IPS-15b (cell line): Measurements from ENCODE around the gene CALR3.

Experiments used
- H3K27me3 ChIP-seq: one replicate; pipeline ENCODE4 v1.6.1; 2013; ENCODE audit warnings: low read length; ENCODE audit not compliant: control insufficient read depth, insufficient read depth
- H3K36me3 ChIP-seq: one replicate; pipeline ENCODE4 v1.6.1; 2013; ENCODE audit warnings: low read length; ENCODE audit not compliant: control insufficient read depth, insufficient read depth
- H3K4me1 ChIP-seq: one replicate; pipeline ENCODE4 v1.6.1; 2013; ENCODE audit warnings: mild to moderate bottlenecking, low read length; ENCODE audit not compliant: control insufficient read depth, insufficient read depth
- H3K4me3 ChIP-seq: one replicate; pipeline ENCODE4 v1.5.1; 2013; ENCODE audit warnings: low read depth, low read length
- H3K9ac ChIP-seq: one replicate; pipeline ENCODE4 v1.6.1; 2013; ENCODE audit warnings: low read depth, mild to moderate bottlenecking, low read length
- H3K9me3 ChIP-seq: one replicate; pipeline ENCODE4 v1.6.1; 2013; ENCODE audit warnings: mild to moderate bottlenecking, low read length; ENCODE audit not compliant: control insufficient read depth, insufficient read depth

CALR3 gene

DNA sequence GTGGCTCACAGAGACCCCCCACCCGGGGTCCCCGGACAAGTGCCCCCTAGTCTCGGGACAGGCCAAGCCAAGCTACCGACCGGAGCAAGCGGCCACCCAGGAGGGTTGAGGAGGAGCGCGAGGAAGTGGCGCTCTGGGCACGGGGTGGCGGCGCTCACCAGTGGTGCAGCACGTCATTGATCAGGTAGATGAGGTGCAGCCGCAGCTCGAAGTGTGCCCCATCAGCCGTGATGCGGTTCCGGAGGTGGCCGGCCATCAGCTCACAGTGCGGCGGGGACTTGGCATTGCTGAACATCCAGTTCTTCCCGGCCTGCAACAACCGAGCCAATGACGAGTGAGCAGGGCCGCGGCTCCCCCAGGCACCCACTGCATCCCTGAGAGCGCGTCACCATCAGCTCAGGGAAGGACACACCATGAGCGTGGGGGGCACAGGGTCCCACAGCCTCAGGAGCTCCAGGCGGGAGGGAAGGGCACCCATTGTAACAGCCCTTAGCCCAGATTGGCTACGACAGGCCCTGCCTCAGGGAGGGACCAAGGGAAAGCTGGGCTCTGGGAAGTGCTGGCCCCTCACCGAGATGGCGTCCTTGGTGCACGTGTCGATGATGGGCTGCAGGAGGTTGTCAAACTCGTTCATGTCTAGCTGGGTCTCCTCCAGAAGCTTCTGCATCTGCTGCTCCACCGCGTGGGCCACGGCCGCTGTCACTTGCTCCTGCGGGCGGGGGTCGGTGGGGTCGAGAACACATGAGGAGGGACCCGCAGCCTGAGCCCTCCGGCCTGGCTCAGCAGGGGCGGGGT is 36.7 kb upstream of the CALR3 start:
- Histone ChIP-seq H3K4me3 (no peak overlapping the region), H3K36me3 (peaks cover 74% of the 10 kb centered on the region), H3K9ac (no peak overlapping the region), H3K27me3 (no peaks in the 10 kb centered on the region), H3K4me1 (no peaks in the 10 kb centered on the region), H3K9me3 (no peaks in the 10 kb centered on the region)

DNA sequence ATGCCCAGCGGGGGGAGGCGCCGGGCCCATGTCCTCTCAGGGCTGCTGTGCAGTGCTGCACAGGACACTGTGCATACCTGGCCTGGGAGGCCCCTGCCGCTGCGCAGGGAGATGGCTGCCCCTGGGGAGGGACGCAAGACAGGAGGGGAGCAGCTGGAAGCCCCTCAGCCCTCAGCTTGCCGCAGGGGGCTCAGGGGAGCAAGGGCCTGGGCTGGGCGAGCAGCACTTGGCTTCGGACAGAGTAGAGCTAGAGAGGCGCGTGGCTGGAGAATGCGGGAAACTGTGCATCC is 35.4 kb upstream of the CALR3 start:
- peaks cover 78% of the 10 kb centered on the region for H3K36me3 ChIP-seq

DNA sequence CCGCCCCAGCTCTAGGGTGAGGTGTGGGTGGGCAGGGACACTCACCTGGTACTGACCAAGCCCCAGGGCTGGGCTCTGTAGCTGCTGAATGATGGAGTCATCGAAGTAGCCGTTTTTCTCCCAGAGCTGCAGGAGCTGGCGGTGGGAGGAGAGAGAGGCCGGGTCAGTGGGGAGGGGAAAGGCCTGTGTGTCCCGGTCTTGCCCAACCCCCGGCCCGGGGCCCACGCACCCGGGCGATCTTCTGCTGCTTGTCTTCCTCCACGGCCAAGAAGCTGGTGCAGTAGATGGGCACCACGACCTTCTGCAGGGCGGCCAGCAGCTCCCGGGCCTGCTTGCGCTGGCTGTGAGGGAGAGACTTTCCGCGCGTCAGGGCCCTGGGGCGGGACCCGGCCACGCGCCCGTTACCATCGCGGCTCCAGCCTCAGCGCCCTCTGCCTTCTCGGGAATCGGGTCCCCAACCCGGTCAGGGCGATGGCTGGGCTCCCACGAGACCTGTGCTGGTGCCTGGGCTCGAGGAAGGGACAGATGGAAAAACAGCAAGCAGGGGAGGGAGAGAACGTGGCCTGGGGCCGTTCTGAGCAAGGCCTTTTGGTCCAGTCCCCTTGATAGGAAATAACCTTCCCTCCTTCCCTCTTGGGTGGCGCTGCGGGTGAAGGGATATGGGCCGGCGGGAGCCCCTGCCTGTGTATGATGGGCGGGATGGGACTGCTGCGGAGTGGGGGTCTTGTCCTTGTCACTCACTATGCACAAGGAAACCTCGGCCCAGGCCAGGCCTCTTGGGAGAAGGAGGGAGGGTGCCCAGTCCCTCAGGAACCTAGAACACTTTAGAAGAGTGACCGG is 34.8 kb upstream of the CALR3 start:
- Histone ChIP-seq H3K9me3 (no peaks in the 10 kb centered on the region), H3K4me3 (no peak overlapping the region), H3K36me3 (peaks cover 78% of the 10 kb centered on the region), H3K27me3 (no peaks in the 10 kb centered on the region), H3K4me1 (no peaks in the 10 kb centered on the region), H3K9ac (no peak overlapping the region)

More for the DNA sequence above, 35.4 kb upstream of the CALR3 start:
- no peaks in the 10 kb centered on the region for H3K9me3 ChIP-seq
- no peak overlapping the region for H3K9ac ChIP-seq
- H3K4me1 ChIP-seq = no peaks in the 10 kb centered on the region
- no peak overlapping the region for H3K4me3 ChIP-seq
- H3K27me3 ChIP-seq = no peaks in the 10 kb centered on the region

DNA sequence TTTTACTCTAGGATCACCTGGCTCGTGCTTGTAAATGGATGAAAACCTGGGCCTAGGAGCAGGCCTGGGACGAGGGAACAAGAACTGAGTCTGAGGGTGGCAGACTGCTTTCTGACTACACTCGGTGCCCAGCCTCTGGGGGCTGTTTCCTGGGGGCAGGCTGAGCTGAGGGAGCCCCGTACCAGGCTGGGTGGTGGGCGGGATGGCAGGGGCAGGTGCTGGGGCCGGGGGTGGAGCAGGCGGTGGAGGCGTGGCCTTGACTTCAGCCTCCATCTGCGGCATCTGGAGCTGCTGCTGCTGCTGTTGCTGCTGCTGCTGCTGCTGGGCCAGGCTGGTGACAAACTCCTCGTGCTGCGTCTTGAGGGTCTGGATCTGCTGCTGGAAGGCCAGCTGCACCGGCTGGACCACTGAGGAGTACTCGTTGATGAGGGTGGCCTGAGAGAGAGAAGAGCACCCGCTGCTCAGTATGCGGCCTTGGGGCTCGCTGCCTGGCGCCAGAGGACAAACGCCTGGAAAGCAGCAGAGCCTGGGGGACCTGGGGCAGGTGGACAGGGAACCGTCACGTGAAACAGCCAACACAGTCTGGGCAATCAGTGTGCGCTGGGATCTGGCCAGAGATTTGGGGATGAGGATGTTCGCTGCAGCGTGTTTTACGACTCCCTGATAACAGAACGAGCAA is 33.6 kb upstream of the CALR3 start:
- Histone ChIP-seq H3K4me3 (no peak overlapping the region), H3K9me3 (no peaks in the 10 kb centered on the region), H3K27me3 (no peaks in the 10 kb centered on the region), H3K4me1 (no peaks in the 10 kb centered on the region), H3K9ac (no peak overlapping the region), H3K36me3 (peaks cover 78% of the 10 kb centered on the region)

DNA sequence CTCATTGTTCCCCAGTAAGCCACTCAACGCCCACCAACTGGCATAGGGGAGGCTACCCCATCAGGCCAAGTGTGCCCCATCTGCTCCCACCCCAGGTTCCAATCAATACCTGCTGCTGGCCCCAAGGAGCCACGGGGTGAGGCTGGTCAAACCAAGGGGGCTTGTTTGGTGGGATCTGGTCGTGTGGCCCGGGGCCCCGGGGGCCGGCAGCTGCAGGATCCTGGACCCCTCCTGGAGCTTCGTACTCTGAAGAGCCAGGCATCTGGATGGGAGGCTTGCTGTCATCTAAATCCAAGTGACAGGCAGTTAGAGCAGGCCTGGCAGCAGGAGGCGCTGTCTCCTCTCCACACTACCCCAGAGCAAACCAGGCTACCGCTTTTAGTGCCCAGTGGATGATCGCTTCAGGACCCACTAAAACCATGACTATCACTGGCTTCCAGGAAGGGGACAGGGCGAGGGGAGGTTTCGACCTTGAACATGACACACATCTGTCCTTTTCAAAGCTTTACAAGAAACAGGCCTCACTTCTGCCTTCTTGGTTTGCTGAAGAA is 32.1 kb upstream of the CALR3 start:
- H3K4me3 ChIP-seq = no peak overlapping the region
- no peaks in the 10 kb centered on the region for H3K9me3 ChIP-seq
- H3K27me3 ChIP-seq = no peaks in the 10 kb centered on the region
- no peak overlapping the region for H3K9ac ChIP-seq
- no peaks in the 10 kb centered on the region for H3K4me1 ChIP-seq
- H3K36me3 ChIP-seq = peaks cover 82% of the 10 kb centered on the region

DNA sequence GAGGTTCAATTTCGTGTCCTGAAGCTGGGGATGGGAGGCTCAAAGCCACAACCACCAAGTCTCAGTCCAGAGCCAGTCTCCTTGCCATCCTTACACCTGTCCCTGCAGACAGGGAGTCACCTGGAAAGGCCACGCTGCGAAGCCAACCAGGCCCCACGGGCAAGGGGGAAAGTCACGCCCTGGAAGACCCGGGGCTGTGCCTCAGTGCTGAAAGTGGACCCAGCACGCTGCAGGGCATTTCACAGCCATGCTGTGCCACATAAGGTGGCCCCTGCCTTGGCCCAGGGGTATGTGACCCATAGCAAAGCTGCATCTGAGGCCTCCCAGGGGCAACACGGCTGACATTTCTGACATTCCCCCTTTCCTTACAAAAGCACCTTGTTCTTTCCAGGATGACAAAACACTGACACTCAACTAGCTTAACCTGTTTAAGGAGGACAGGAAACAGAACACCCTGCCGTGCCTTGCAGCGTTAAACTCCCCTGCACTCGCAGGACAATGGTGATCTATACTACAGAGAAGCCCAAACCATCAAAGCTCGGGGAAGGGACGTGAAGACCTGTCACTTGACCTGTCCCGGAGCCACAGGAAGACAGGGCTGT is 31.5 kb upstream of the CALR3 start:
- peaks cover 82% of the 10 kb centered on the region for H3K36me3 ChIP-seq
- no peak overlapping the region for H3K4me3 ChIP-seq
- no peaks in the 10 kb centered on the region for H3K4me1 ChIP-seq
- H3K9ac ChIP-seq = no peak overlapping the region
- no peaks in the 10 kb centered on the region for H3K27me3 ChIP-seq
- no peaks in the 10 kb centered on the region for H3K9me3 ChIP-seq

DNA sequence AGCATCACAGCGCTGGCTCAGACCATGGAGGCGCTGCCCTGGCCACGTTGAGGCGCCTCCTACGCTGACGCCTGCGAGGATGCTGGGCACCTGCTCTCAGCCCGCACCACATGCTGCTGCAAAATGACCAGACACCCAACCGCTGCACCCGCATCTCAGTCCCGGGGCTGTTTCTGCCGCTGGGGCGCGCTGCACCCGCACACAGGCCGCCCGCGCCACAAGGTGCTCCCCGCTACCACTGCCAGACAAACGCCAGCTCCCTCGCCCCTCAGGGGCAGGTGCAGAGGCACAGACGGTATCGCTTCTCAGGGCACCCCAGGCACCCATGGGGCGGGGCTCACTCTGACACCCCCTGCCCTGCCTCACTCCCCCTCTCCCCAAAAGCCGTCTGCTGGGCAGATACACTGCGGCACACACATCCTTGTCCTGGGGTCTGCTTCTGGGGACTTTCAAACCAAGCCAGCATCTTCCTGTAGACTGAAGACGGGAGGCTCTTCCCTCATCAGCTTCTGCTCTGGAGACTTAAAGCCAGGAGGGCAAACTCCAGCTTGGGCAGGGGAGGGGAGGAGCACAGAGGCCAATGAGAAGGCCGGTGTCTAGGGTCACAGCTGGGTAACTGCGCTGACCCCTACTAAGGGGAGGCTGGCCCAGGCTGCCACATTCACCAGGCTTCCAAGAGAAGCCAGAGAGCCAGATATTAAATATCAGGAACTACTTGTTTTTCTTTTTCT is 29.9 kb upstream of the CALR3 start:
- no peak overlapping the region for H3K4me3 ChIP-seq
- H3K4me1 ChIP-seq = no peaks in the 10 kb centered on the region
- peaks cover 79% of the 10 kb centered on the region for H3K36me3 ChIP-seq
- no peaks in the 10 kb centered on the region for H3K27me3 ChIP-seq
- H3K9me3 ChIP-seq = no peaks in the 10 kb centered on the region
- no peak overlapping the region for H3K9ac ChIP-seq

- H3K9ac ChIP-seq = no peak overlapping the region
- no peak overlapping the region for H3K4me3 ChIP-seq
- H3K9me3 ChIP-seq = no peaks in the 10 kb centered on the region
- no peaks in the 10 kb centered on the region for H3K4me1 ChIP-seq
- H3K27me3 ChIP-seq = no peaks in the 10 kb centered on the region
- H3K36me3 ChIP-seq = peaks cover 79% of the 10 kb centered on the region
These were observed 29.2 kb upstream of the CALR3 start for GRCh38 chr19:16524991-16525734.

- no peaks in the 10 kb centered on the region for H3K9me3 ChIP-seq
- H3K9ac ChIP-seq = no peak overlapping the region
- peaks cover 86% of the 10 kb centered on the region for H3K36me3 ChIP-seq
- H3K27me3 ChIP-seq = no peaks in the 10 kb centered on the region
- H3K4me1 ChIP-seq = no peaks in the 10 kb centered on the region
- H3K4me3 ChIP-seq = no peak overlapping the region
These were observed 26.8 kb upstream of the CALR3 start for GRCh38 chr19:16522559-16523377.

GRCh38 chr19:16521715-16522289 is 25.8 kb upstream of the CALR3 start:
- Histone ChIP-seq H3K4me3 (no peak overlapping the region), H3K27me3 (no peaks in the 10 kb centered on the region), H3K9me3 (no peaks in the 10 kb centered on the region), H3K36me3 (peaks cover 84% of the 10 kb centered on the region), H3K4me1 (no peaks in the 10 kb centered on the region), H3K9ac (no peak overlapping the region)
